Jurkat, Clone E6-1 (cell line): ENCODE data around the gene FCRL3. TPM values are rescaled to one million over a fixed set of nuclear protein-coding genes. Genes with fewer than 3 reads are reported as not detected.
"Not testable (repeated sequence)": the region's sequence is repeated elsewhere in the genome, so short reads cannot be mapped to it uniquely, and the experiment has no call there.

Experiments used
- DNase-seq: peaks from one replicate; pipeline ENCODE4 v3.0.0-alpha.2; 2011; ENCODE audit warnings: low read depth, low spot score
- H3K4me3 ChIP-seq: 2 replicates; pipeline ENCODE4 v1.5.1; 2011; ENCODE audit warnings: mild to moderate bottlenecking, low read length, control low read depth, moderate library complexity
- polyA plus RNA-seq: library from polyadenylated mRNA; unstranded; fragments of >200 nt; gene quantifications from one replicate; pipeline ENCODE4 v1.2.1, GENCODE V29; 2012; ENCODE audit warnings: missing spikeins; ENCODE audit not compliant: insufficient read length, insufficient read depth

Gene FCRL3, protein sequence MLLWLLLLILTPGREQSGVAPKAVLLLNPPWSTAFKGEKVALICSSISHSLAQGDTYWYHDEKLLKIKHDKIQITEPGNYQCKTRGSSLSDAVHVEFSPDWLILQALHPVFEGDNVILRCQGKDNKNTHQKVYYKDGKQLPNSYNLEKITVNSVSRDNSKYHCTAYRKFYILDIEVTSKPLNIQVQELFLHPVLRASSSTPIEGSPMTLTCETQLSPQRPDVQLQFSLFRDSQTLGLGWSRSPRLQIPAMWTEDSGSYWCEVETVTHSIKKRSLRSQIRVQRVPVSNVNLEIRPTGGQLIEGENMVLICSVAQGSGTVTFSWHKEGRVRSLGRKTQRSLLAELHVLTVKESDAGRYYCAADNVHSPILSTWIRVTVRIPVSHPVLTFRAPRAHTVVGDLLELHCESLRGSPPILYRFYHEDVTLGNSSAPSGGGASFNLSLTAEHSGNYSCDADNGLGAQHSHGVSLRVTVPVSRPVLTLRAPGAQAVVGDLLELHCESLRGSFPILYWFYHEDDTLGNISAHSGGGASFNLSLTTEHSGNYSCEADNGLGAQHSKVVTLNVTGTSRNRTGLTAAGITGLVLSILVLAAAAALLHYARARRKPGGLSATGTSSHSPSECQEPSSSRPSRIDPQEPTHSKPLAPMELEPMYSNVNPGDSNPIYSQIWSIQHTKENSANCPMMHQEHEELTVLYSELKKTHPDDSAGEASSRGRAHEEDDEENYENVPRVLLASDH
- not detected for polyA plus RNA-seq

- no peak within 1 kb of the TSS for H3K4me3 ChIP-seq
Observed at GRCh38 chr1:157700732-157701131, at the start of gene FCRL3. FCRL3 (minus strand) TSS chr1:157700769; CDS start chr1:157700489, 280 bp downstream.

DNA sequence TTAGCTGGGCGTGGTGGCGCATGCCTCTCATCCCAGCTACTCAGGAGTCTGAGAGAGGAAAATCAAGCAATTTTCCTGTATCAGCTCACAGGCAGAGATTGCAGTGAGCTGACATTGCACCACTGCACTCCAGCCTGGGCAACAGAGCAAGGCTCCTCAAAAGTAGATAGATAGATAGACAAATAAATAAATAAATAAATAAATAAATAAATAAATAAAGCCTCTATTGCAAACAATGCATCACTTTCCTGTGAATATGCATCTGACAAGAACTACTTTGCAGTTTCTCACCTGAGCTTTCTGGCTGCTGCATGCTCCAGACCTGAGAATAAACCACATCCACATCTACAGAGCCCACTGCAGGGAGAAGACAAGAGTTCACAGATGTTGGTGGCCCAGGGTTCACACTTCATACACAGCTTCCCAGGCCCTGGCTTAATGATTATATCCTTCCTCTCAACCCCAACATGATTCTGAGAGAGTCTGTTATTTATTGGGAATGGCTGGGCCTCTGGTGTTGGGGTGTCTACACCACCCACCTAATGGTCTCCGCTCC is 47.8 kb upstream of the FCRL3 start:
- no peak overlapping the region for H3K4me3 ChIP-seq

More at GRCh38 chr1:157700732-157701131, at the start of gene FCRL3:
- DNase-seq, result no peak

GRCh38 chr1:157739229-157739901 is 38.8 kb upstream of the FCRL3 start:
- no peak for DNase-seq

More for the DNA sequence above, 47.8 kb upstream of the FCRL3 start:
- no peak for DNase-seq

DNA sequence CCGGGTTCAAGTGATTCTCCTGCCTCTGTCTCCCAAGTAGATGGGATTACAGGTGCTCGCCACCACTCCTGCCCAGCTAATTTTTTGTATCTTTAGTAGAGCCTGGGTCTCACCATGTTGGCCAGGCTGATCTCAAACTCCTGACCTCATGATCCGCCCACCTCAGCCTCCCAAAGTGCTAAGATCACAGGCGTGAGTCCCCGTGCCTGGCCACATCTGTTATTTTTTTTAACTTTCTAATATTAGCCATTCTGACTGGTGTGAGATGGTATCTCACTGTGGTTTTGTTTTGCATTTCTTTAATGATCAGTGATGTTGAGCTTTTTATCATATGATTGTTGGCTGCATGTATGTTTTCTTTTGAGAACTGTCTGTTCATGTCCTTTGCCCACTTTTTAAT is 35.4 kb upstream of the FCRL3 start:
- not testable (repeated sequence) for DNase-seq

More at GRCh38 chr1:157739229-157739901, 38.8 kb upstream of the FCRL3 start:
- H3K4me3 ChIP-seq, result no peak overlapping the region

GRCh38 chr1:157734321-157734720 is 33.8 kb upstream of the FCRL3 start:
- no peak overlapping the region for H3K4me3 ChIP-seq
- DNase-seq, result no peak

More for the DNA sequence above, 35.4 kb upstream of the FCRL3 start:
- not testable (repeated sequence) for H3K4me3 ChIP-seq

DNA sequence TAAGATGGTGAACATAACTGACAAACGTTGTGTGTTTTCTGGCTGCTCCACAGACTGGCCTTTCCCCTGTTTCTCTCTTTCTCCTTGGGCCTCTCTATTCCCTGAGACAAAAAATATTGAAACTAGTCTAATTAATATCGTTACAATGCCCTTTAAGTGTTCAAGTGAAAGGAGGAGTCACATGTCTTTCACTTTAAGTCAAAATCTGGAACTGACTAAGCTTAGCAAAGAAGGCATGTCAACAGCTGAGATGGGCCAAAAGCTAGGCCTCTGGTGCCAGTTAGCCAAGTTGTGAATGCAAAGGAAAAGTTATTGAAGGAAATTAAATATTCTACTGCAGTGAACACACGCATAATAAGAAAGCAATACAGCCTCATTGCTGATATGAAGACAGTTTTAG is 32.2 kb upstream of the FCRL3 start:
- DNase-seq, result no peak
- no peak overlapping the region for H3K4me3 ChIP-seq

DNA sequence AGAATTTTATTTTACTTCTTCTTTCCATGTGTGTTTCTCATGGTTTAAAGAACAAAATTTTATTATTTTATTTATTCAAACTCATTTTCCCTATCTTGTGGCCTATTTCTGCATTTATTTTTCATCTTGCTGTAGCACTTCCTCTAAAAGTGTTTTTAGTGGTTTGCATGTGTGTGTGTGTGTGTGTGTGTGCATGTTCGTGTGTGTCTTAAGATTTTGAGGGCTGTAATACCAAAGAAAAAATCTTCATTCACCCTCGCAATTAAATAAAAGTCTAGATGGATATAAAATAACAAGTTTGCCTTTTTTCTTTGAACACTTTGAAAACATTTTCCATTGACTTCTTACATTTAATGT is 24.6 kb upstream of the FCRL3 start:
- DNase-seq, result peak; percentile 14
- no peak overlapping the region for H3K4me3 ChIP-seq

GRCh38 chr1:157724537-157725220 is 24.1 kb upstream of the FCRL3 start:
- H3K4me3 ChIP-seq, result no peak overlapping the region
- DNase-seq, result no peak

GRCh38 chr1:157723157-157723556 is 22.6 kb upstream of the FCRL3 start:
- no peak overlapping the region for H3K4me3 ChIP-seq

DNA sequence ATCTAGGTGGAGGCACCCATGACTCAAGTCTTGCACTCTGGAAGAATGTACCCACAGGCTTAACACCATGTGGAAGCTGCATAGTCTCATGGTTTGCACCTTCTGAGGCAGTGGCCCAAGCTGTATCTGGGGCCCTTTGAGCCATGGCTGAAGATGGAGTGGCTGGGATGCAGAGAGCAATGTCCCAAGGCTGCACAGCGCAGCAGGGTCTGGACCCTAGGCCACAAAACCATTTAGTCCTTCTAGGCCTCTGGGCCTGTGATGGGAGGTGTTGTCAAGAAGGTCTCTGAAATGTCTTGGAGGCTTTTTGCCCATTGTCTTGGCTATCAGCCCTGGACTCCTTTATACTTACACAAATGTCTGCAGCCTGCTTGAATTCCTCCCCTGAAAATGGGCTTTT is 21.4 kb upstream of the FCRL3 start:
- no peak overlapping the region for H3K4me3 ChIP-seq
- no peak for DNase-seq

More at GRCh38 chr1:157723157-157723556, 22.6 kb upstream of the FCRL3 start:
- DNase-seq, result no peak

- no peak for DNase-seq
- no peak overlapping the region for H3K4me3 ChIP-seq
Observed at GRCh38 chr1:157715736-157716135, 15.2 kb upstream of the FCRL3 start.

GRCh38 chr1:157711802-157712201 is 11.2 kb upstream of the FCRL3 start:
- DNase-seq, result no peak
- no peak overlapping the region for H3K4me3 ChIP-seq

- no peak overlapping the region for H3K4me3 ChIP-seq
- DNase-seq, result no peak
Observed at GRCh38 chr1:157704878-157705277, 4.3 kb upstream of the FCRL3 start.

GRCh38 chr1:157703981-157704380 is 3.4 kb upstream of the FCRL3 start:
- no peak for DNase-seq
- H3K4me3 ChIP-seq, result no peak overlapping the region

GRCh38 chr1:157702308-157702825 is 1.8 kb upstream of the FCRL3 start:
- DNase-seq, result no peak
- H3K4me3 ChIP-seq, result no peak overlapping the region

- DNase-seq, result no peak
- no peak overlapping the region for H3K4me3 ChIP-seq
Observed at GRCh38 chr1:157700305-157700704, 264 bp downstream of the FCRL3 start.

GRCh38 chr1:157697781-157698569 is 2.6 kb downstream of the FCRL3 start:
- no peak overlapping the region for H3K4me3 ChIP-seq
- DNase-seq, result no peak
